GM12878 (cell line): ENCODE results near the gene DPM3. TPM values are rescaled to one million over a fixed set of nuclear protein-coding genes. Genes with fewer than 3 reads are reported as not detected.

Experiments
- ATAC-seq: fragments of 200-7000 bp; cut with Tn5 transposase; 3 replicates; pipeline ENCODE4 v1.9.1; 2020; ENCODE audit warnings: mild to moderate bottlenecking, moderate library complexity
- BruUV-seq: library from RNA; stranded (reverse); fragments of 400-500 nt; replicated peaks from 2 replicates; lab custom pipeline; 2021; lab: Mats Ljungman, UMichigan
- CTCF ChIA-PET: fragments of 300-600 bp; sonication (Branson Sonifier 250); formaldehyde crosslinking; extraction: SDS; loops from one replicate; lab custom pipeline; 2021; ENCODE audit warnings: inconsistent platforms; lab: Yijun Ruan, JAX
- POLR2A ChIA-PET: fragments of 350-600 bp; formaldehyde crosslinking; extraction: SDS; loops from one replicate; lab custom pipeline; 2021; ENCODE audit warnings: inconsistent platforms; lab: Charles Lee
- RAD21 ChIA-PET: fragments of 300-600 bp; sonication (Branson Sonifier 250); formaldehyde crosslinking; loops from one replicate; lab custom pipeline; 2023; ENCODE audit warnings: antibody characterized with exemption; ENCODE audit not compliant: unreplicated experiment; lab: Charles Lee
- SMC1A ChIA-PET: fragments of 300-600 bp; sonication (Branson Sonifier 250); formaldehyde crosslinking; loops from one replicate; lab custom pipeline; 2023; ENCODE audit not compliant: unreplicated experiment, uncharacterized antibody; lab: Charles Lee
- DNase-seq: peaks from one replicate; pipeline ENCODE4 v3.0.0-alpha.2; 2011; ENCODE audit warnings: low read depth, low spot score
- FAIRE-seq: peaks from 3 replicates; lab custom pipeline; 2011; peaks lifted over from hg19 to GRCh38; lab: Jason Lieb, UNC
- H2AFZ ChIP-seq: 2 replicates; pipeline ENCODE4 v1.6.0; 2011; ENCODE audit warnings: low read depth, low read length, control low read depth; ENCODE audit not compliant: control insufficient read depth
- H3K27ac ChIP-seq: 2 replicates; pipeline ENCODE4 v1.5.1; 2011; ENCODE audit warnings: control low read depth; ENCODE audit not compliant: control insufficient read depth, insufficient read depth
- H3K27me3 ChIP-seq, 2 experiments: replicated peaks in 1 of 2; 2 replicates each; pipeline versions ENCODE4 v1.6.0 to v1.6.1; 2011; ENCODE audit warnings: low read length in 1 of 2; ENCODE audit not compliant: control insufficient read depth in 2 of 2, insufficient read depth in 2 of 2
- H3K36me3 ChIP-seq, 2 experiments: 2 replicates each; pipeline ENCODE4 v1.5.1; 2011; ENCODE audit warnings: low read length in 1 of 2; ENCODE audit not compliant: control insufficient read depth in 2 of 2, insufficient read depth in 2 of 2
- H3K4me1 ChIP-seq: 2 replicates; pipeline ENCODE4 v1.6.1; 2011; ENCODE audit warnings: mild to moderate bottlenecking, low read length, moderate library complexity, mixed read lengths; ENCODE audit not compliant: control insufficient read depth, insufficient read depth
- H3K4me2 ChIP-seq: 2 replicates; pipeline ENCODE4 v1.6.0; 2011; ENCODE audit warnings: control low read depth; ENCODE audit not compliant: control insufficient read depth, insufficient read depth
- H3K4me3 ChIP-seq: fragments of 200-600 bp; sonication (generic); 2 replicates; pipeline ENCODE4 v1.5.1; 2016
- H3K79me2 ChIP-seq: 2 replicates; pipeline ENCODE4 v1.6.0; 2011; ENCODE audit warnings: low read length; ENCODE audit not compliant: control insufficient read depth, insufficient read depth
- H3K9ac ChIP-seq: 2 replicates; pipeline ENCODE4 v1.8.0; 2011; ENCODE audit warnings: low read length, control low read depth, mixed read lengths; ENCODE audit not compliant: control insufficient read depth, insufficient read depth
- H3K9me3 ChIP-seq: replicated peaks from 3 replicates; pipeline ENCODE4 v1.5.1; 2011; ENCODE audit warnings: mild to moderate bottlenecking, low read length; ENCODE audit not compliant: control insufficient read depth, insufficient read depth
- H4K20me1 ChIP-seq: 2 replicates; pipeline ENCODE4 v1.6.0; 2011; ENCODE audit not compliant: control insufficient read depth, insufficient read depth
- CBFB ChIP-seq: IDR thresholded peaks from 2 replicates; pipeline ENCODE4 v1.6.1; 2016; ENCODE audit warnings: antibody characterized with exemption, low read depth
- CBX5 ChIP-seq: sonication (generic); IDR thresholded peaks from 2 replicates; pipeline ENCODE4 v1.6.1; 2016; ENCODE audit warnings: low read depth, moderate library complexity, mild to moderate bottlenecking, inconsistent platforms
- DPF2 ChIP-seq: fragments of 450-650 bp; IDR thresholded peaks from 2 replicates; pipeline ENCODE4 v1.6.1; 2017; ENCODE audit warnings: mild to moderate bottlenecking
- EED ChIP-seq: sonication (generic); IDR thresholded peaks from 2 replicates; pipeline ENCODE4 v1.6.1; 2016; ENCODE audit warnings: antibody characterized with exemption, low read depth
- FOXK2 ChIP-seq: fragments of 450-650 bp; IDR thresholded peaks from 2 replicates; pipeline ENCODE4 v1.6.1; 2017; ENCODE audit warnings: mild to moderate bottlenecking, moderate library complexity
- PRDM15 ChIP-seq: fragments of 450-650 bp; formaldehyde crosslinking; IDR thresholded peaks from 2 replicates; pipeline ENCODE4 v1.4.0; 2020; ENCODE audit warnings: mild to moderate bottlenecking, moderate library complexity
- RB1 ChIP-seq: fragments of 450-650 bp; formaldehyde crosslinking; IDR thresholded peaks from 2 replicates; pipeline ENCODE4 v1.6.1; 2017; ENCODE audit warnings: mild to moderate bottlenecking, borderline replicate concordance
- SMC3 ChIP-seq: IDR thresholded peaks from 2 replicates; pipeline ENCODE4 v1.6.1; 2011; ENCODE audit warnings: low read length, improper control_type of control experiment, borderline replicate concordance
- YY1 ChIP-seq: IDR thresholded peaks from 2 replicates; pipeline ENCODE4 v1.6.1; 2011; ENCODE audit warnings: low read depth, mild to moderate bottlenecking, low read length
- ZBTB4 ChIP-seq: fragments of 450-650 bp; formaldehyde crosslinking; IDR thresholded peaks from 2 replicates; pipeline ENCODE4 v1.4.0; 2022; ENCODE audit warnings: mild to moderate bottlenecking, moderate library complexity
- ZNF24 ChIP-seq: fragments of 450-650 bp; IDR thresholded peaks from 2 replicates; pipeline ENCODE4 v1.6.1; 2017; ENCODE audit warnings: antibody characterized with exemption, mild to moderate bottlenecking
- ZNF384 ChIP-seq: IDR thresholded peaks from 2 replicates; pipeline ENCODE4 v1.6.1; 2012; ENCODE audit warnings: low read depth, mild to moderate bottlenecking, low read length, improper control_type of control experiment, borderline replicate concordance
- ZSCAN29 ChIP-seq: fragments of 450-650 bp; IDR thresholded peaks from 2 replicates; pipeline ENCODE4 v1.6.1; 2017; ENCODE audit warnings: mild to moderate bottlenecking, moderate library complexity
- WGBS: methylation state at CpG from one replicate; pipeline ENCODE4 v1.1.6; 2016; ENCODE audit warnings: low lambda C conversion rate; ENCODE audit not compliant: insufficient replicate concordance, insufficient coverage; ENCODE audit errors: missing lambda C conversion rate; 5-methylcytosine and 5-hydroxymethylcytosine counted together
- in situ Hi-C: fragments of 300-500 bp; cut with MboI; formaldehyde crosslinking; loops from 9 replicates; pipeline ENCODE4 v1.14.3; 2018; ENCODE audit warnings: mixed read lengths
- intact Hi-C: fragments of 100-400 bp; cut with micrococcal nuclease; formaldehyde crosslinking; loops from one replicate; pipeline ENCODE4 v1.14.2; 2022; ENCODE audit not compliant: unreplicated experiment
- polyA plus RNA-seq, 11 experiments: library from polyadenylated mRNA; depleted of rRNA in 4 of 11; unstranded in 6 of 11; stranded (reverse) in 5 of 11; fragments of >200 nt; fragmentation: Nextera tagmentation in 4 of 11; fragmentation: Illumina TruSeq in 1 of 11; extraction: Ambion mirVana in 4 of 11; extraction: Trizol in 1 of 11; gene quantifications; 1 replicate in 1 of 11; 2 replicates in 10 of 11; pipeline versions ENCODE4 v1.2.1 to v1.2.3, GENCODE V29; 2011 to 2016; ENCODE audit warnings: inconsistent platforms in 2 of 11, missing spikeins in 2 of 11, low read depth in 1 of 11
- total RNA-seq, 4 experiments: library from RNA; depleted of rRNA in 3 of 4; stranded (reverse); fragments of >200 nt in 3 of 4; fragmentation: Illumina TruSeq in 1 of 4; extraction: Trizol in 1 of 4; gene quantifications; 2 replicates each; pipeline versions ENCODE4 v1.2.1 to v1.2.3, GENCODE V29; 2013 to 2021

The DPM3 gene
- total and polyA plus RNA-seq, 10 of the 15 experiments (the other 5 are each of a cell fraction or from before 2014, with no cell fraction given): 5.9 to 78.7 (median 25.7) TPM

GRCh38 chr1:155182052-155182550 is 41.8 kb upstream of the DPM3 start:
- H3K27ac ChIP-seq: no peak overlapping the region
- POLR2A ChIA-PET: no interaction called here
- no TSS peak for BruUV-seq
- no peak overlapping the region for H3K4me2 ChIP-seq
- SMC1A ChIA-PET: no interaction called here
- no peak overlapping the region for H3K9ac ChIP-seq
- no peaks in the 10 kb centered on the region for H3K27me3 ChIP-seq
- RAD21 ChIA-PET: interaction anchor here (1.6 kb wide), 1 partner anchor 11 kb away, joined by 4 read pairs; no protein-coding TSS in a partner anchor
- H3K9me3 ChIP-seq: no peaks in the 10 kb centered on the region
- TF ChIP-seq CBX5 (no peak), ZNF24 (no peak), EED (no peak), DPF2 (no peak), FOXK2 (no peak), YY1 (no peak), PRDM15 (no peak), ZNF384 (no peak), ZBTB4 (CRISPR knock-in tag) (no peak), SMC3 (no peak), RB1 (no peak), ZSCAN29 (no peak), CBFB (no peak)
- TF ChIP-seq, all 136 proteins: peak for 0
- Histone ChIP-seq H3K79me2 (no peaks in the 10 kb centered on the region), H3K4me1 (peaks cover 26% of the 10 kb centered on the region), H4K20me1 (no peaks in the 10 kb centered on the region), H3K4me3 (no peak overlapping the region), H2AFZ (no peak overlapping the region), H3K36me3 (no peaks in the 10 kb centered on the region)
- CTCF ChIA-PET: interaction anchor here (0.7 to 1.6 kb wide), 2 partner anchors 10 to 11 kb away, joined by 3 to 6 read pairs; partner anchors contain the start of gene KRTCAP2
- DNase-seq: no peak
- WGBS: 79% methylated on average over 7 of the region's 7 CpGs
- FAIRE-seq: no peak
- intact Hi-C loops: no loop called here
- no peak for ATAC-seq
- in situ Hi-C loops: no loop called here
